ENCODE measurements around the gene GALNT15.

DNA sequence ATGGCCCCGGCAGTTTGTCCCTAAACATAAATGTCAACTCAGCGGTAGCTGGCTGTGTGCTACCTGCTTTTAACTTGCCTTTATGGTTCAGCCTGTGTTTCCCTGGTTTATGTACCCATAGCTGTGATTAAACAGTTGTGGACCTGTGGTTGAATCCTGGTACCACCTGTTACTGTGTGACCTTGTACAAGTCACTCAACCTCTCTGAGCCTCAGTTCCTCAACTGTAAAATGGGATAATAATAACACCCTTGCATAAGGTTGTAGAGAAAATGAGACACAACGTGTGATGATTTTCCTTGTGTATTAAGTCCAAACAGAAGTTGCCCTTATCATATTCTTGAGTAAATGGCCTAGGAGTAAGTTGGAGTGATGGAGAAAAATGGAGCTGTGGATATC, 6.3 kb downstream of the GALNT15 start:
- TF ChIP-seq, protein P1, sequence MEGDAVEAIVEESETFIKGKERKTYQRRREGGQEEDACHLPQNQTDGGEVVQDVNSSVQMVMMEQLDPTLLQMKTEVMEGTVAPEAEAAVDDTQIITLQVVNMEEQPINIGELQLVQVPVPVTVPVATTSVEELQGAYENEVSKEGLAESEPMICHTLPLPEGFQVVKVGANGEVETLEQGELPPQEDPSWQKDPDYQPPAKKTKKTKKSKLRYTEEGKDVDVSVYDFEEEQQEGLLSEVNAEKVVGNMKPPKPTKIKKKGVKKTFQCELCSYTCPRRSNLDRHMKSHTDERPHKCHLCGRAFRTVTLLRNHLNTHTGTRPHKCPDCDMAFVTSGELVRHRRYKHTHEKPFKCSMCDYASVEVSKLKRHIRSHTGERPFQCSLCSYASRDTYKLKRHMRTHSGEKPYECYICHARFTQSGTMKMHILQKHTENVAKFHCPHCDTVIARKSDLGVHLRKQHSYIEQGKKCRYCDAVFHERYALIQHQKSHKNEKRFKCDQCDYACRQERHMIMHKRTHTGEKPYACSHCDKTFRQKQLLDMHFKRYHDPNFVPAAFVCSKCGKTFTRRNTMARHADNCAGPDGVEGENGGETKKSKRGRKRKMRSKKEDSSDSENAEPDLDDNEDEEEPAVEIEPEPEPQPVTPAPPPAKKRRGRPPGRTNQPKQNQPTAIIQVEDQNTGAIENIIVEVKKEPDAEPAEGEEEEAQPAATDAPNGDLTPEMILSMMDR (conservative IDR thresholded peaks at IDR 0.05 in 1 of 2, IDR thresholded peaks at IDR 0.05 in 1 of 2; ENCODE audit: low read depth in 1 of 2, low read length in 2 of 2), result no peak
- TF ChIP-seq EZH2 (IDR thresholded peaks at IDR 0.05; ENCODE audit: low read length, missing control alignments), result no peak

All from fibroblast of lung (primary cell).